PC-3 (cell line): ENCODE data around the gene HRH2.

Experiments
- CTCF ChIP-seq: fragments of 300-600 bp; sonication (generic); conservative IDR thresholded peaks from 2 replicates; pipeline ENCODE4 v1.5.1; 2017; ENCODE audit warnings: antibody characterized with exemption, low read depth, mild to moderate bottlenecking, low read length
- EZH2 ChIP-seq: fragments of 300-600 bp; sonication (generic); IDR thresholded peaks from one replicate; pipeline ENCODE4 v1.6.1; 2017; ENCODE audit warnings: antibody characterized with exemption, mild to moderate bottlenecking, low read length; ENCODE audit not compliant: unreplicated experiment
- EZH2phosphoT487 ChIP-seq: fragments of 300-600 bp; sonication (generic); IDR thresholded peaks from 2 replicates; pipeline ENCODE4 v1.6.1; 2018; ENCODE audit warnings: mild to moderate bottlenecking, antibody characterized with exemption, low read length, borderline replicate concordance

- no peak for TF ChIP-seq CTCF
- no peak for TF ChIP-seq EZH2
- no peak for TF ChIP-seq EZH2phosphoT487
Observed at GRCh38 chr5:175735701-175736100, 77.8 kb downstream of the HRH2 start.
